ENCODE data around the gene SAXO1. TPM values are rescaled to one million over a fixed set of nuclear protein-coding genes. Genes with fewer than 3 reads are reported as not detected.

SAXO1 gene
- total RNA-seq, 1 experiment from 2014 or later, result not detected

DNA sequence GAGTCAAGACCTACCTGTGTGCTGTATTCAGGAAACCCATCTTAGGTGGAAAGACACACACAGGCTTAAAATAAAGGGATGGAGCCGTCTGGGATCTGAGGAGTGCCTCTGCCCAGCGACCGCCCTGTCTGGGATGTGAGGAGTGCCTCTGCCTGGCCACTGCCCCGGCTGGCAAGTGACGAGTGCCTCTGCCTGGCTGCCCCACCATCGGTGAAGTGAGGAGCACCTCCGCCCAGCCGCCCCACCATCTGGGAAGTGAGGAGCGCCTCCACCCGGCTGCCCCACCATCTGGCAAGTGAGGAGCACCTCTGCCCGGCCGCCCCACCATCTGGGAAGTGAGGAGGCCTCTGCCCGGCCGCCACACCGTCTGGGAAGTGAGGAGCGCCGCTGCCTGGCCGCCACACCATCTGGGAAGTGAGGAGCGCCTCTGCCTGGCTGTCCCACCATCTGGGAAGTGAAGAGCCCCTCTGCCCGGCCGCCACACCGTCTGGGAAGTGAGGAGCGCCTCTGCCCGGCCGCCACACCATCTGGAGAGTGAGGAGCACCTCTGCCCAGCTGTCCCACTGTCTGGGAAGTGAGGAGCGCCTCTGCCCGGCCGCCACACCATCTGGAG, 33.7 kb downstream of the SAXO1 start:
- H3K79me2 ChIP-seq (ENCODE audit: insufficient read depth, low read length), result no peaks in the 10 kb centered on the region
- ATAC-seq, result no peak
- no TSS peak for BruUV-seq (replicated peaks)
- no peaks in the 10 kb centered on the region for H3K9me2 ChIP-seq (ENCODE audit: insufficient read depth)
- H3K9ac ChIP-seq (ENCODE audit: low read length), result no peak overlapping the region
- ChIA-PET POLR2A (no interaction called here), CTCF (no interaction called here), RAD21 (ENCODE audit: low non-redundant PET in 1 of 2, low total read pairs in 2 of 2, uncharacterized antibody in 2 of 2, unreplicated experiment in 2 of 2) (no interaction called here)
- no peak for DNase-seq (ENCODE audit: low read depth, low spot score)
- intact Hi-C loops (cut with micrococcal nuclease), result no loop called here
- no peak overlapping the region for H3K27ac ChIP-seq (ENCODE audit: low read depth, low read length)
- no peaks in the 10 kb centered on the region for H4K20me1 ChIP-seq (ENCODE audit: insufficient read depth)
- H3K4me1 ChIP-seq (ENCODE audit: control insufficient read depth in 1 of 2, insufficient read depth in 2 of 2, low read length in 2 of 2), result no peaks in the 10 kb centered on the region
- H3K27me3 ChIP-seq (ENCODE audit: insufficient read depth, low read length), result 0 out of 2 replicates have a peak, but pooled peaks cover 3% of the 10 kb centered on the region
- H3K4me2 ChIP-seq (ENCODE audit: low read length), result no peak overlapping the region
- H3K36me3 ChIP-seq (ENCODE audit: control insufficient read depth in 1 of 2, insufficient read depth in 2 of 2, low read length in 2 of 2), result no peaks in the 10 kb centered on the region
- no peaks in the 10 kb centered on the region for H3K9me3 ChIP-seq (ENCODE audit: control insufficient read depth in 1 of 2, insufficient read depth in 1 of 2, low read depth in 1 of 2, low read length in 2 of 2)
- TF ChIP-seq ELF1 (IDR thresholded peaks at IDR 0.05; ENCODE audit: borderline replicate concordance, low read depth), result no peak
- no peak for TF ChIP-seq TCF7L2 (IDR thresholded peaks at IDR 0.05; ENCODE audit: borderline replicate concordance, extremely low read depth, insufficient read depth, insufficient read length)
- no peak for TF ChIP-seq CEBPB (IDR thresholded peaks at IDR 0.05; ENCODE audit: low read depth)
- TF ChIP-seq SIN3A (IDR thresholded peaks at IDR 0.05; ENCODE audit: low read depth), result no peak
- no peak for TF ChIP-seq SRF (IDR thresholded peaks at IDR 0.05; ENCODE audit: low read depth)
- TF ChIP-seq, protein P1, sequence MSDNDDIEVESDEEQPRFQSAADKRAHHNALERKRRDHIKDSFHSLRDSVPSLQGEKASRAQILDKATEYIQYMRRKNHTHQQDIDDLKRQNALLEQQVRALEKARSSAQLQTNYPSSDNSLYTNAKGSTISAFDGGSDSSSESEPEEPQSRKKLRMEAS (IDR thresholded peaks at IDR 0.05), result no peak
- TF ChIP-seq REST (IDR thresholded peaks at IDR 0.05; ENCODE audit: low read depth), result no peak
- TF ChIP-seq RAD21 (IDR thresholded peaks at IDR 0.05; ENCODE audit: low read depth), result no peak
- no peak for TF ChIP-seq ZBTB33 (IDR thresholded peaks at IDR 0.05; ENCODE audit: extremely low read depth, insufficient replicate concordance, low read length)
- TF ChIP-seq, protein P2, sequence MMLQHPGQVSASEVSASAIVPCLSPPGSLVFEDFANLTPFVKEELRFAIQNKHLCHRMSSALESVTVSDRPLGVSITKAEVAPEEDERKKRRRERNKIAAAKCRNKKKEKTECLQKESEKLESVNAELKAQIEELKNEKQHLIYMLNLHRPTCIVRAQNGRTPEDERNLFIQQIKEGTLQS (IDR thresholded peaks at IDR 0.05), result no peak
- TF ChIP-seq EZH2phosphoT487 (IDR thresholded peaks at IDR 0.05; ENCODE audit: borderline replicate concordance), result no peak
- H2AFZ ChIP-seq (ENCODE audit: low read depth, low read length, poor library complexity, severe bottlenecking), result no peak overlapping the region
- H3K4me3 ChIP-seq (replicated peaks in 1 of 2; ENCODE audit: low read depth in 1 of 2, low read length in 2 of 2), result no peak overlapping the region

Measured in HCT116 (cell line).